Lower leg skin (tissue), 3 donors: ENCODE measurements around the gene TAS1R1.

Experiments
- CTCF ChIP-seq, 3 donors: fragments of 450-650 bp; IDR thresholded peaks; one replicate each; pipeline ENCODE4 v1.5.1; 2016; ENCODE audit warnings: antibody characterized with exemption in 3 of 3, mild to moderate bottlenecking in 3 of 3, moderate library complexity in 2 of 3
- POLR2A ChIP-seq, 2 donors: fragments of 450-650 bp; IDR thresholded peaks; one replicate each; pipeline ENCODE4 v1.6.1; 2016 to 2017; ENCODE audit warnings: antibody characterized with exemption in 2 of 2, mild to moderate bottlenecking in 1 of 2, moderate library complexity in 1 of 2

- TF ChIP-seq CTCF (IDR thresholded peaks at IDR 0.05) (no peak), POLR2A (IDR thresholded peaks at IDR 0.05) (no peak)
Observed at GRCh38 chr1:6519935-6520671, 35.0 kb upstream of the TAS1R1 start.
